ENCODE data around the gene HSD11B1L. TPM values are rescaled to one million over a fixed set of nuclear protein-coding genes. Genes with fewer than 3 reads are reported as not detected.

Gene HSD11B1L
- total and polyA plus RNA-seq, 2 donors (not counting 3 experiments of a cell fraction or from before 2014, with no cell fraction given), result 4.4 to 9.1 TPM

Other genes with a start within 250 kb of the HSD11B1L start
- gene ZNRF4, start 225.6 kb upstream of the HSD11B1L start, total RNA-seq, result not detected in 2 replicates
- not detected in 2 replicates for gene ZNRF4, start 225.6 kb upstream of the HSD11B1L start, polyA plus RNA-seq
- not detected in 2 replicates for gene TINCR, start 113.1 kb upstream of the HSD11B1L start, total RNA-seq
- 0.01 TPM in 1 of 2 replicates, not detected in the other for gene TINCR, start 113.1 kb upstream of the HSD11B1L start, polyA plus RNA-seq
- 83.7 and 85.9 TPM in 2 replicates for gene SAFB2, start 58.3 kb upstream of the HSD11B1L start, total RNA-seq
- gene SAFB2, start 58.3 kb upstream of the HSD11B1L start, polyA plus RNA-seq, result 24.6 and 31.5 TPM in 2 replicates
- gene SAFB, start 57.9 kb upstream of the HSD11B1L start, total RNA-seq, result 96.8 and 109 TPM in 2 replicates
- 33.1 and 44.7 TPM in 2 replicates for gene SAFB, start 57.9 kb upstream of the HSD11B1L start, polyA plus RNA-seq
- gene MICOS13, start 511 bp upstream of the HSD11B1L start, total RNA-seq, result 53.0 and 55.3 TPM in 2 replicates
- gene MICOS13, start 511 bp upstream of the HSD11B1L start, polyA plus RNA-seq, result 86.1 and 115 TPM in 2 replicates
- gene RPL36, start 9.3 kb downstream of the HSD11B1L start, total RNA-seq, result 944 and 1,033 TPM in 2 replicates
- gene RPL36, start 9.3 kb downstream of the HSD11B1L start, polyA plus RNA-seq, result 835 and 1,084 TPM in 2 replicates
- 95.1 and 95.7 TPM in 2 replicates for gene LONP1, start 39.1 kb downstream of the HSD11B1L start, total RNA-seq
- 70.0 and 89.2 TPM in 2 replicates for gene LONP1, start 39.1 kb downstream of the HSD11B1L start, polyA plus RNA-seq
- not detected in 2 replicates for gene CATSPERD, start 39.6 kb downstream of the HSD11B1L start, total RNA-seq
- not detected in 2 replicates for gene CATSPERD, start 39.6 kb downstream of the HSD11B1L start, polyA plus RNA-seq
- gene PRR22, start 103.7 kb downstream of the HSD11B1L start, total RNA-seq, result 3.4 and 3.6 TPM in 2 replicates
- 1.4 and 2.0 TPM in 2 replicates for gene PRR22, start 103.7 kb downstream of the HSD11B1L start, polyA plus RNA-seq
- gene DUS3L, start 110.1 kb downstream of the HSD11B1L start, total RNA-seq, result 38.9 and 40.8 TPM in 2 replicates
- 25.8 and 29.7 TPM in 2 replicates for gene DUS3L, start 110.1 kb downstream of the HSD11B1L start, polyA plus RNA-seq
- 0.30 TPM in 1 of 2 replicates, not detected in the other for gene NRTN, start 124.0 kb downstream of the HSD11B1L start, total RNA-seq
- gene NRTN, start 124.0 kb downstream of the HSD11B1L start, polyA plus RNA-seq, result 0.41 TPM in 2 replicates
- gene FUT6, start 158.7 kb downstream of the HSD11B1L start, total RNA-seq, result not detected in 2 replicates
- not detected in 2 replicates for gene FUT6, start 158.7 kb downstream of the HSD11B1L start, polyA plus RNA-seq
- not detected in 2 replicates for gene FUT3, start 170.4 kb downstream of the HSD11B1L start, total RNA-seq
- gene FUT3, start 170.4 kb downstream of the HSD11B1L start, polyA plus RNA-seq, result not detected in 2 replicates
- not detected in 2 replicates for gene FUT5, start 189.5 kb downstream of the HSD11B1L start, total RNA-seq
- not detected in 2 replicates for gene FUT5, start 189.5 kb downstream of the HSD11B1L start, polyA plus RNA-seq
- gene NDUFA11, start 222.8 kb downstream of the HSD11B1L start, total RNA-seq, result 281 and 283 TPM in 2 replicates
- gene NDUFA11, start 222.8 kb downstream of the HSD11B1L start, polyA plus RNA-seq, result 876 and 1,690 TPM in 2 replicates
- gene VMAC, start 223.8 kb downstream of the HSD11B1L start, total RNA-seq, result 4.4 and 4.7 TPM in 2 replicates
- 6.9 and 8.9 TPM in 2 replicates for gene VMAC, start 223.8 kb downstream of the HSD11B1L start, polyA plus RNA-seq
- gene CAPS, start 233.2 kb downstream of the HSD11B1L start, total RNA-seq, result 6.1 and 6.9 TPM in 2 replicates
- gene CAPS, start 233.2 kb downstream of the HSD11B1L start, polyA plus RNA-seq, result 8.9 and 11.3 TPM in 2 replicates

All from endothelial cell of umbilical vein (primary cell).